HepG2 (cell line): Measurements from ENCODE around the gene SLC39A2. TPM values are rescaled to one million over a fixed set of nuclear protein-coding genes. Genes with fewer than 3 reads are reported as not detected.

Experiments
- ATAC-seq: fragments of 200-7000 bp; cut with Tn5 transposase; 3 replicates; pipeline ENCODE4 v1.9.1; 2020; ENCODE audit warnings: mild to moderate bottlenecking, moderate library complexity
- BruUV-seq: library from RNA; stranded (reverse); fragments of 400-500 nt; replicated peaks from 2 replicates; lab custom pipeline; 2021; lab: Mats Ljungman, UMichigan
- CTCF ChIA-PET: fragments of 300-600 bp; formaldehyde crosslinking; extraction: SDS; loops from one replicate; lab custom pipeline; 2021; ENCODE audit warnings: low total read pairs, inconsistent platforms, low intra/inter-chr PET ratio; lab: Yijun Ruan, JAX
- POLR2A ChIA-PET: fragments of 350-600 bp; sonication (Branson Sonifier 250); formaldehyde crosslinking; loops from one replicate; lab custom pipeline; 2020; ENCODE audit warnings: antibody characterized with exemption, inconsistent platforms; lab: Yijun Ruan, JAX
- DNase-seq: peaks from one replicate; pipeline ENCODE4 v3.0.0-alpha.2; 2015; ENCODE audit warnings: low spot score
- FAIRE-seq: peaks from 3 replicates; lab custom pipeline; 2011; peaks lifted over from hg19 to GRCh38; lab: Jason Lieb, UNC
- H2AFZ ChIP-seq: one replicate; pipeline ENCODE4 v1.6.1; 2011; ENCODE audit warnings: low read length, inconsistent platforms
- H3K27ac ChIP-seq: fragments of 300-600 bp; 3 replicates; pipeline ENCODE4 v1.8.0; 2011; ENCODE audit warnings: mixed run types, mild to moderate bottlenecking, mixed read lengths, low read length, inconsistent platforms; ENCODE audit not compliant: insufficient read depth; ENCODE audit errors: extremely low read length
- H3K27me3 ChIP-seq, 2 experiments: fragments of 200-600 bp in 1 of 2; 2 replicates in 1 of 2; 3 replicates in 1 of 2; pipeline versions ENCODE4 v1.6.0 to v1.8.0; 2011; ENCODE audit warnings: low read length in 2 of 2, mild to moderate bottlenecking in 2 of 2, moderate library complexity in 2 of 2, inconsistent platforms in 1 of 2; ENCODE audit not compliant: insufficient read depth in 2 of 2, control insufficient read depth in 1 of 2
- H3K36me3 ChIP-seq, 2 experiments: fragments of 200-600 bp in 1 of 2; replicated peaks in 1 of 2; 2 replicates in 1 of 2; 3 replicates in 1 of 2; pipeline versions ENCODE4 v1.5.1 to v1.8.0; 2011; ENCODE audit warnings: low read length in 2 of 2, inconsistent platforms in 1 of 2; ENCODE audit not compliant: insufficient read depth in 2 of 2, control insufficient read depth in 1 of 2
- H3K4me1 ChIP-seq: 2 replicates; pipeline ENCODE4 v1.5.1; 2012; ENCODE audit warnings: low read length, inconsistent platforms; ENCODE audit not compliant: insufficient read depth
- H3K4me2 ChIP-seq: 2 replicates; pipeline ENCODE4 v1.6.0; 2011; ENCODE audit warnings: low read depth, low read length, inconsistent platforms
- H3K4me3 ChIP-seq, 3 experiments: fragments of 200-600 bp in 1 of 3; sonication (generic), shearing (Covaris generic) in 1 of 3; replicated peaks in 1 of 3; 2 replicates each; pipeline ENCODE4 v1.5.1; 2011 to 2016; ENCODE audit warnings: low read length in 3 of 3, inconsistent platforms in 2 of 3, low read depth in 2 of 3, mild to moderate bottlenecking in 2 of 3, control low read depth in 1 of 3, mixed read lengths in 1 of 3; ENCODE audit not compliant: insufficient read depth in 1 of 3
- H3K79me2 ChIP-seq: one replicate; pipeline ENCODE4 v1.6.1; 2011; ENCODE audit warnings: low read length, inconsistent platforms; ENCODE audit not compliant: insufficient read depth
- H3K9ac ChIP-seq: 2 replicates; pipeline ENCODE4 v1.6.0; 2011; ENCODE audit warnings: mild to moderate bottlenecking, low read depth, low read length, inconsistent platforms; ENCODE audit not compliant: insufficient read depth
- H3K9me3 ChIP-seq: 2 replicates; pipeline ENCODE4 v1.5.1; 2012; ENCODE audit warnings: mild to moderate bottlenecking, low read length
- H4K20me1 ChIP-seq: 2 replicates; pipeline ENCODE4 v1.6.0; 2011; ENCODE audit warnings: inconsistent platforms, mild to moderate bottlenecking, low read length, moderate library complexity; ENCODE audit not compliant: insufficient read depth
- MEIS2 ChIP-seq: sonication (generic); formaldehyde crosslinking; IDR thresholded peaks from 2 replicates; pipeline ENCODE4 v1.9.0; 2021; ENCODE audit warnings: mild to moderate bottlenecking, missing genetic modification reagents
- POLR2G ChIP-seq: fragments of 200-400 bp; formaldehyde crosslinking; IDR thresholded peaks from 2 replicates; pipeline ENCODE4 v1.6.1; 2018; ENCODE audit warnings: mild to moderate bottlenecking, low read depth, low read length, moderate library complexity
- TAF15 ChIP-seq: fragments of 200-400 bp; formaldehyde crosslinking; IDR thresholded peaks from one replicate; pipeline ENCODE4 v1.6.1; 2018; ENCODE audit warnings: mild to moderate bottlenecking, low read depth, low read length; ENCODE audit not compliant: poor library complexity, severe bottlenecking
- U2AF1 ChIP-seq: fragments of 200-400 bp; formaldehyde crosslinking; optimal IDR thresholded peaks from 2 replicates; pipeline ENCODE3; 2017; ENCODE audit warnings: mild to moderate bottlenecking, low read depth, low read length
- ZNF577 ChIP-seq: sonication (generic); formaldehyde crosslinking; IDR thresholded peaks from 2 replicates; pipeline ENCODE4 v1.4.0; 2020; ENCODE audit warnings: mild to moderate bottlenecking, low read depth, missing genetic modification reagents, borderline replicate concordance
- ZNF674 ChIP-seq: sonication (generic); formaldehyde crosslinking; IDR thresholded peaks from 2 replicates; pipeline ENCODE4 v1.5.0; 2020; ENCODE audit warnings: low read depth, mild to moderate bottlenecking, missing genetic modification reagents
- WGBS: methylation state at CpG from one replicate; pipeline ENCODE4 v1.1.6; 2017; ENCODE audit warnings: low lambda C conversion rate; 5-methylcytosine and 5-hydroxymethylcytosine counted together
- in situ Hi-C: cut with HindIII; loops from 2 replicates; pipeline ENCODE4 v1.10.0; 2017; ENCODE audit warnings: low pct_unique_long_range_greater_than_20kb; ENCODE audit not compliant: extremely low pct_ligation_motif_present
- intact Hi-C: fragments of 100-400 bp; cut with micrococcal nuclease; formaldehyde crosslinking; loops from one replicate; pipeline ENCODE4 v1.10.0; 2022; ENCODE audit not compliant: unreplicated experiment
- polyA plus RNA-seq, 8 experiments: library from polyadenylated mRNA; depleted of rRNA in 3 of 8; stranded (reverse) in 7 of 8; unstranded in 1 of 8; fragments of >200 nt; fragmentation: Illumina TruSeq in 4 of 8; extraction: Trizol in 4 of 8; gene quantifications; 2 replicates each; pipeline versions ENCODE4 v1.2.1 to v1.2.3, GENCODE V29; 2011 to 2016; ENCODE audit warnings: low read depth in 4 of 8, missing spikeins in 1 of 8, mixed read lengths in 1 of 8; ENCODE audit not compliant: insufficient read depth in 1 of 8
- total RNA-seq, 5 experiments: library from RNA; depleted of rRNA; stranded (reverse); fragments of >200 nt; fragmentation: Illumina TruSeq; extraction: Trizol; gene quantifications; 2 replicates each; pipeline ENCODE4 v1.2.3, GENCODE V29; 2016; ENCODE audit warnings: low read depth in 1 of 5
- TF ChIP-seq, protein P1 (sequence below): sonication (generic); formaldehyde crosslinking; IDR thresholded peaks from 2 replicates; pipeline ENCODE4 v1.4.0; 2020; ENCODE audit warnings: missing genetic modification reagents
- TF ChIP-seq, protein P2 (sequence below): sonication (generic); formaldehyde crosslinking; IDR thresholded peaks from 2 replicates; pipeline ENCODE4 v1.4.0; 2020; ENCODE audit warnings: missing genetic modification reagents
- TF ChIP-seq, protein P3 (sequence below): sonication (generic); formaldehyde crosslinking; IDR thresholded peaks from 2 replicates; pipeline ENCODE4 v1.4.0; 2020; ENCODE audit warnings: mild to moderate bottlenecking, missing genetic modification reagents, borderline replicate concordance

The SLC39A2 gene
- total and polyA plus RNA-seq, 2 of the 13 experiments (the other 11 are each of a cell fraction or from before 2014, with no cell fraction given): 0.08 to 0.11 TPM

DNA sequence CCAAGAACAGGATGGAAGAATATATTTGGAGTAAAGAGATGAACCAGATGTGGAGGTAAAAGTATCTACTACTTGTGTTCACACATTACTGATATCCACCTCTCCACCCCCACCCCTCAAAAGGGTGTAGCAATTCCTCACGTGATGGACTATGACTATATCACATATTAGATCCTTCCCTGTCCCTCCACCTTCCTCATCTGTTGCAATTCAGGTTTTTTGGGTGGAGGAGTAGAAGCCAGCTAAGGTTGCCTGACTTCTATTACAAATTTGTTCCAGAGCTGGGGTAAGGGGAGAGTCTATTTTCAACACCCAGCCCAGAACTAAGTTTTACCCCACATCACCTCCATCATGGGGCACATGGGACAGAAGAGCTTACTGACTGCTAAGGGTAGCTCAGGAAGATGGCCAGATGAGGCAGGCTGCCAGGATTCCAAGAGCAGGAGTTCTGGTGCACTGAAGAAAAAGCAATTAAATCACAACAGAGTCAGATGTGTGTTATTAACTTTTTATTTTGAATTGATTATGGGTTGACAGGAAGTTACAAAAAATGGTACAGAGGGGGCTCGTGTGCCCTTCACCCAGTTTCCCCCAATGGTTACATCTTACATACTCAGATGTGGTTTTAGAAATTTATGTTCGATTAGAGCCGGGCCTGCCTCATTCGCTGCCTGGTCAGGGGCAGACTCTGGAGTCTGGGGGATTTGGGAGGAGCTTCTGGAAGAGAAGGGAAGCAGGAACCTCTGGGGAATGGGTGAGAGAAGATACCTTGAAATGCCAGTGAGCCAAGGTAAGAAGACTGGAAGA lies 33.4 kb downstream of the SLC39A2 start:
- in situ Hi-C loops (no loop called here), intact Hi-C loops (no loop called here)
- Histone ChIP-seq H3K4me1 (peaks cover 16% of the 10 kb centered on the region), H3K27ac (no peak overlapping the region), H3K36me3 (no peaks in the 10 kb centered on the region), H3K4me3 (no peak overlapping the region), H4K20me1 (no peaks in the 10 kb centered on the region), H3K27me3 (no peaks in the 10 kb centered on the region; a peak in 1 of 5 replicates), H3K9ac (no peak overlapping the region), H3K79me2 (no peaks in the 10 kb centered on the region), H2AFZ (no peak overlapping the region), H3K4me2 (no peak overlapping the region), H3K9me3 (no peaks in the 10 kb centered on the region)
- WGBS: 54% methylated on average over 5 of the region's 5 CpGs
- CTCF ChIA-PET: no interaction called here
- no peak for DNase-seq
- FAIRE-seq: no peak
- ATAC-seq: no peak
- BruUV-seq: no TSS peak
- POLR2A ChIA-PET: interaction anchor here (1.3 kb wide), 1 partner anchor 8 kb away, joined by 4 read pairs; the partner anchor contains the start of gene NDRG2
- TF ChIP-seq, protein P1, sequence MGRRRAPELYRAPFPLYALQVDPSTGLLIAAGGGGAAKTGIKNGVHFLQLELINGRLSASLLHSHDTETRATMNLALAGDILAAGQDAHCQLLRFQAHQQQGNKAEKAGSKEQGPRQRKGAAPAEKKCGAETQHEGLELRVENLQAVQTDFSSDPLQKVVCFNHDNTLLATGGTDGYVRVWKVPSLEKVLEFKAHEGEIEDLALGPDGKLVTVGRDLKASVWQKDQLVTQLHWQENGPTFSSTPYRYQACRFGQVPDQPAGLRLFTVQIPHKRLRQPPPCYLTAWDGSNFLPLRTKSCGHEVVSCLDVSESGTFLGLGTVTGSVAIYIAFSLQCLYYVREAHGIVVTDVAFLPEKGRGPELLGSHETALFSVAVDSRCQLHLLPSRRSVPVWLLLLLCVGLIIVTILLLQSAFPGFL (CRISPR knock-in tag): no peak
- TF ChIP-seq, protein P2, sequence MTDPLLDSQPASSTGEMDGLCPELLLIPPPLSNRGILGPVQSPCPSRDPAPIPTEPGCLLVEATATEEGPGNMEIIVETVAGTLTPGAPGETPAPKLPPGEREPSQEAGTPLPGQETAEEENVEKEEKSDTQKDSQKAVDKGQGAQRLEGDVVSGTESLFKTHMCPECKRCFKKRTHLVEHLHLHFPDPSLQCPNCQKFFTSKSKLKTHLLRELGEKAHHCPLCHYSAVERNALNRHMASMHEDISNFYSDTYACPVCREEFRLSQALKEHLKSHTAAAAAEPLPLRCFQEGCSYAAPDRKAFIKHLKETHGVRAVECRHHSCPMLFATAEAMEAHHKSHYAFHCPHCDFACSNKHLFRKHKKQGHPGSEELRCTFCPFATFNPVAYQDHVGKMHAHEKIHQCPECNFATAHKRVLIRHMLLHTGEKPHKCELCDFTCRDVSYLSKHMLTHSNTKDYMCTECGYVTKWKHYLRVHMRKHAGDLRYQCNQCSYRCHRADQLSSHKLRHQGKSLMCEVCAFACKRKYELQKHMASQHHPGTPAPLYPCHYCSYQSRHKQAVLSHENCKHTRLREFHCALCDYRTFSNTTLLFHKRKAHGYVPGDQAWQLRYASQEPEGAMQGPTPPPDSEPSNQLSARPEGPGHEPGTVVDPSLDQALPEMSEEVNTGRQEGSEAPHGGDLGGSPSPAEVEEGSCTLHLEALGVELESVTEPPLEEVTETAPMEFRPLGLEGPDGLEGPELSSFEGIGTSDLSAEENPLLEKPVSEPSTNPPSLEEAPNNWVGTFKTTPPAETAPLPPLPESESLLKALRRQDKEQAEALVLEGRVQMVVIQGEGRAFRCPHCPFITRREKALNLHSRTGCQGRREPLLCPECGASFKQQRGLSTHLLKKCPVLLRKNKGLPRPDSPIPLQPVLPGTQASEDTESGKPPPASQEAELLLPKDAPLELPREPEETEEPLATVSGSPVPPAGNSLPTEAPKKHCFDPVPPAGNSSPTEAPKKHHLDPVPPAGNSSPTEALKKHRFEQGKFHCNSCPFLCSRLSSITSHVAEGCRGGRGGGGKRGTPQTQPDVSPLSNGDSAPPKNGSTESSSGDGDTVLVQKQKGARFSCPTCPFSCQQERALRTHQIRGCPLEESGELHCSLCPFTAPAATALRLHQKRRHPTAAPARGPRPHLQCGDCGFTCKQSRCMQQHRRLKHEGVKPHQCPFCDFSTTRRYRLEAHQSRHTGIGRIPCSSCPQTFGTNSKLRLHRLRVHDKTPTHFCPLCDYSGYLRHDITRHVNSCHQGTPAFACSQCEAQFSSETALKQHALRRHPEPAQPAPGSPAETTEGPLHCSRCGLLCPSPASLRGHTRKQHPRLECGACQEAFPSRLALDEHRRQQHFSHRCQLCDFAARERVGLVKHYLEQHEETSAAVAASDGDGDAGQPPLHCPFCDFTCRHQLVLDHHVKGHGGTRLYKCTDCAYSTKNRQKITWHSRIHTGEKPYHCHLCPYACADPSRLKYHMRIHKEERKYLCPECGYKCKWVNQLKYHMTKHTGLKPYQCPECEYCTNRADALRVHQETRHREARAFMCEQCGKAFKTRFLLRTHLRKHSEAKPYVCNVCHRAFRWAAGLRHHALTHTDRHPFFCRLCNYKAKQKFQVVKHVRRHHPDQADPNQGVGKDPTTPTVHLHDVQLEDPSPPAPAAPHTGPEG (CRISPR knock-in tag): no peak
- TF ChIP-seq MEIS2 (CRISPR knock-in tag) (no peak), ZNF577 (CRISPR knock-in tag) (no peak), TAF15 (no peak), POLR2G (no peak), ZNF674 (CRISPR knock-in tag) (no peak), U2AF1 (no peak)
- TF ChIP-seq, protein P3, sequence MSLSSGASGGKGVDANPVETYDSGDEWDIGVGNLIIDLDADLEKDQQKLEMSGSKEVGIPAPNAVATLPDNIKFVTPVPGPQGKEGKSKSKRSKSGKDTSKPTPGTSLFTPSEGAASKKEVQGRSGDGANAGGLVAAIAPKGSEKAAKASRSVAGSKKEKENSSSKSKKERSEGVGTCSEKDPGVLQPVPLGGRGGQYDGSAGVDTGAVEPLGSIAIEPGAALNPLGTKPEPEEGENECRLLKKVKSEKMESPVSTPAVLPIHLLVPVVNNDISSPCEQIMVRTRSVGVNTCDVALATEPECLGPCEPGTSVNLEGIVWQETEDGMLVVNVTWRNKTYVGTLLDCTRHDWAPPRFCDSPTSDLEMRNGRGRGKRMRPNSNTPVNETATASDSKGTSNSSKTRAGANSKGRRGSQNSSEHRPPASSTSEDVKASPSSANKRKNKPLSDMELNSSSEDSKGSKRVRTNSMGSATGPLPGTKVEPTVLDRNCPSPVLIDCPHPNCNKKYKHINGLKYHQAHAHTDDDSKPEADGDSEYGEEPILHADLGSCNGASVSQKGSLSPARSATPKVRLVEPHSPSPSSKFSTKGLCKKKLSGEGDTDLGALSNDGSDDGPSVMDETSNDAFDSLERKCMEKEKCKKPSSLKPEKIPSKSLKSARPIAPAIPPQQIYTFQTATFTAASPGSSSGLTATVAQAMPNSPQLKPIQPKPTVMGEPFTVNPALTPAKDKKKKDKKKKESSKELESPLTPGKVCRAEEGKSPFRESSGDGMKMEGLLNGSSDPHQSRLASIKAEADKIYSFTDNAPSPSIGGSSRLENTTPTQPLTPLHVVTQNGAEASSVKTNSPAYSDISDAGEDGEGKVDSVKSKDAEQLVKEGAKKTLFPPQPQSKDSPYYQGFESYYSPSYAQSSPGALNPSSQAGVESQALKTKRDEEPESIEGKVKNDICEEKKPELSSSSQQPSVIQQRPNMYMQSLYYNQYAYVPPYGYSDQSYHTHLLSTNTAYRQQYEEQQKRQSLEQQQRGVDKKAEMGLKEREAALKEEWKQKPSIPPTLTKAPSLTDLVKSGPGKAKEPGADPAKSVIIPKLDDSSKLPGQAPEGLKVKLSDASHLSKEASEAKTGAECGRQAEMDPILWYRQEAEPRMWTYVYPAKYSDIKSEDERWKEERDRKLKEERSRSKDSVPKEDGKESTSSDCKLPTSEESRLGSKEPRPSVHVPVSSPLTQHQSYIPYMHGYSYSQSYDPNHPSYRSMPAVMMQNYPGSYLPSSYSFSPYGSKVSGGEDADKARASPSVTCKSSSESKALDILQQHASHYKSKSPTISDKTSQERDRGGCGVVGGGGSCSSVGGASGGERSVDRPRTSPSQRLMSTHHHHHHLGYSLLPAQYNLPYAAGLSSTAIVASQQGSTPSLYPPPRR: no peak
